Effector memory CD8-positive, alpha-beta T cell (primary cell): Measurements from ENCODE around the gene HIVEP3.

ENCODE experiments used
- ATAC-seq: fragments of 150-1000 bp; cut with Tn5 transposase; replicated peaks from 2 replicates; pipeline ENCODE4 v1.10.0; 2021; ENCODE audit warnings: mild to moderate bottlenecking, moderate library complexity
- DNase-seq, 3 experiments: peaks; one replicate each; pipeline ENCODE4 v3.0.0; 2021
- H3K27ac Mint-ChIP-seq, 2 donors: one replicate each; pipeline ENCODE4 v1.8.0; 2022; ENCODE audit warnings: mild to moderate bottlenecking in 2 of 2, mixed read lengths in 2 of 2, moderate library complexity in 2 of 2
- H3K27me3 Mint-ChIP-seq, 2 donors: one replicate each; pipeline ENCODE4 v1.8.0; 2022; ENCODE audit warnings: mixed read lengths in 2 of 2
- H3K36me3 Mint-ChIP-seq: one replicate; pipeline ENCODE4 v1.8.0; 2022; ENCODE audit warnings: mild to moderate bottlenecking, moderate library complexity, mixed read lengths; ENCODE audit not compliant: insufficient read depth
- H3K4me1 Mint-ChIP-seq, 2 donors: one replicate each; pipeline ENCODE4 v1.8.0; 2022; ENCODE audit warnings: low read depth in 2 of 2, mixed read lengths in 2 of 2
- H3K4me3 Mint-ChIP-seq, 2 donors: one replicate each; pipeline ENCODE4 v1.8.0; 2022; ENCODE audit warnings: mild to moderate bottlenecking in 2 of 2, mixed read lengths in 2 of 2, moderate library complexity in 2 of 2
- H3K9me3 Mint-ChIP-seq, 2 donors: one replicate each; pipeline ENCODE4 v1.8.0; 2022; ENCODE audit warnings: mixed read lengths in 2 of 2

The HIVEP3 gene

GRCh38 chr1:41656068-41656467 lies 262.7 kb downstream of the HIVEP3 start:
- DNase-seq (no peak), ATAC-seq (no peak)
- Mint-ChIP-seq H3K4me3 (no peak overlapping the region), H3K27ac (no peak overlapping the region), H3K36me3 (no peaks in the 10 kb centered on the region), H3K27me3 (no peaks in the 10 kb centered on the region), H3K4me1 (peaks cover 52 to 68% of the 10 kb centered on the region in 2 donors), H3K9me3 (no peaks in the 10 kb centered on the region)

DNA sequence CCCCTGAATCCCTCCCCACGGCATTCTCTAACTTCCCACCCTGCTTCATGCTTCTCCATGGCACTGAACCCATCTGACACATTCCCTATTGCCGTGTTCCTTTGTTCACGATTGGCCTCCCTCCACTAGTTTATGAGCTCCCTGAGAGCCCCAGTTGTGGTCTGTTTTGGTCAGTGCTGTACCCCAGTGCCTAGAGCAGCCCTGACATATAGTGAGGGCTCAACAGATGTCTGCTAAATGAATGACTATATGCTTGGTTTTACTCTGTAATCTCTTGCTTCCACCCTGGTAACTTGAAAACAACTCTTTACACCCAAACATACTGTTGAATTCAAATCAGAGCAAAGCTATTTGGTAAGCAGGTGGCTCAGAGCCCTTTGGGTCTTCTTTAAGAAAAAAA lies 263.1 kb downstream of the HIVEP3 start:
- H3K4me1 Mint-ChIP-seq, result peaks cover 52 to 68% of the 10 kb centered on the region in 2 donors
- H3K36me3 Mint-ChIP-seq, result no peaks in the 10 kb centered on the region
- no peak overlapping the region for H3K27ac Mint-ChIP-seq
- DNase-seq (no peak), ATAC-seq (no peak)
- no peaks in the 10 kb centered on the region for H3K27me3 Mint-ChIP-seq
- H3K9me3 Mint-ChIP-seq, result no peaks in the 10 kb centered on the region
- no peak overlapping the region for H3K4me3 Mint-ChIP-seq

DNA sequence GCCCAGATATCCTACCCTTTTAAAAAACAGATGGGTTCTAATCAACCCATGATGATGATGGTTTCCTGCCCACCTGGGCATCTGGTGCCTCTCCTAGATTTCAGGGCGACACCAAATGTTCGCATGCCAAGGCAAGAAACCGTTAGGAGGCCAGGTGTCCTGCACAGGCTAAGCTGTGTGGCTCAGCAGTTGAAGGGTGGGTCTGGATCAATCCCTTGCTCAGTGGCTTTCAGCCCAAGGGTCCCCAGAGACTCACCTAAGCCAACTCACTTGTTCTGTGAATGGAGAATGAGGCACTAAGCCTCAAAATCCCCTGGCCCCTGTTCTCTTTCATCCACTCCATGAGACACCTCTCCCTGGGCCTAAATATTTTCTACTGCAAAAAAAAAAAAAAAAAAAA lies 265.1 kb downstream of the HIVEP3 start:
- Mint-ChIP-seq H3K9me3 (no peaks in the 10 kb centered on the region), H3K36me3 (peaks cover 5% of the 10 kb centered on the region), H3K4me1 (peaks cover 50 to 65% of the 10 kb centered on the region in 2 donors), H3K27ac (no peak overlapping the region), H3K27me3 (no peaks in the 10 kb centered on the region), H3K4me3 (no peak overlapping the region)
- ATAC-seq, result no peak
- no peak for DNase-seq

GRCh38 chr1:41652384-41653265 lies 266.1 kb downstream of the HIVEP3 start:
- Mint-ChIP-seq H3K9me3 (no peaks in the 10 kb centered on the region), H3K27ac (peak overlapping the region in 1 of 2 donors; percentile 26), H3K36me3 (peaks cover 11% of the 10 kb centered on the region), H3K27me3 (no peaks in the 10 kb centered on the region), H3K4me1 (peaks cover 48 to 63% of the 10 kb centered on the region in 2 donors), H3K4me3 (no peak overlapping the region)
- DNase-seq, result no peak
- no peak for ATAC-seq

DNA sequence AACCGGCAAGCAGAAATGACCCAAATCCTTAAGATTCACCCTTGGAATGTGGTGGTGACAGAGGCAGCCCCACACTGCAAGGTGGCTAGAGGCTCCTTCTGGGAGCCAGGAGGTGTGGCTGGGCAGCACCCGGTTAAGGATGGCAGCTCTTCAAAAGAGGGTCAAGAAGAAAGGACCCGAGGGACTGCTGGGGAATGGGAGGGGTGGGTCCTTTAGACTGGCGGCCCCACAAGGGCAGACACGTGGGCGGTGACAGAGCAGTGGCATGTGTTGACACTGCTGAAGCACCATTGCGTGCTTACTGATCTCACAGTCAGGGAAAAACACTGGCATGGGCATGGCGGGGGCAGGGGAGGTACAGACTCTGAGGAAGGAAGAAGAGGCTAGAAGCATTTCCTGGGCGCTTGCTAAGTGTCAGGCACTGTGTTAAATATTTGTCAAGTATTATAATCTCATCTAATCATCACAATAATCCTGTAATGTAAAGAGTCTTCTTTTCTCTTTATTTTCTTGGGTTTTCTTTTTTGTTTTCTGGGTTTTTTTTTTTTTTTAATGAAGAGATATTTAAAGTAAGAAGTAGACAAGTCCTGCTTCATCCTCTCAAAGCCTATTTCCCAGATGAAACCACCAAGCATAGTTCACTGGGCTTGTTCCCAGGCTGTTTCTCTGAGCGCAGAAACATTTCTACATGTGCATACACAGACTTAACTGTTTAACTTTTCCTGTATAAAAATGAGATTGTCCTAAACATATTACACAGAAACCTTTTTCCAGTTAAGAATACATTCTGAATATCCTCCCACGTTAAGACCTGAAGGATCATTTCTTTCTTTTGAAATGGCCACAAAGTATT lies 268.5 kb downstream of the HIVEP3 start:
- H3K27ac Mint-ChIP-seq, result peak overlapping the region; percentile 18 to 95
- H3K9me3 Mint-ChIP-seq, result no peaks in the 10 kb centered on the region
- peaks cover 11% of the 10 kb centered on the region for H3K36me3 Mint-ChIP-seq
- peaks cover 39 to 51% of the 10 kb centered on the region in 2 donors for H3K4me1 Mint-ChIP-seq
- H3K27me3 Mint-ChIP-seq, result no peaks in the 10 kb centered on the region
- H3K4me3 Mint-ChIP-seq, result peak overlapping the region; percentile 24 to 47
- ATAC-seq, result peak; percentile 71
- no peak for DNase-seq

- Mint-ChIP-seq H3K36me3 (peaks cover 11% of the 10 kb centered on the region), H3K27me3 (no peaks in the 10 kb centered on the region), H3K4me1 (peaks cover 35 to 45% of the 10 kb centered on the region in 2 donors), H3K27ac (peak overlapping the region; percentile 18 to 95), H3K4me3 (peak overlapping the region; percentile 24 to 47), H3K9me3 (no peaks in the 10 kb centered on the region)
- no peak for ATAC-seq
- no peak for DNase-seq
Observed at GRCh38 chr1:41649396-41650027, 269.2 kb downstream of the HIVEP3 start.

DNA sequence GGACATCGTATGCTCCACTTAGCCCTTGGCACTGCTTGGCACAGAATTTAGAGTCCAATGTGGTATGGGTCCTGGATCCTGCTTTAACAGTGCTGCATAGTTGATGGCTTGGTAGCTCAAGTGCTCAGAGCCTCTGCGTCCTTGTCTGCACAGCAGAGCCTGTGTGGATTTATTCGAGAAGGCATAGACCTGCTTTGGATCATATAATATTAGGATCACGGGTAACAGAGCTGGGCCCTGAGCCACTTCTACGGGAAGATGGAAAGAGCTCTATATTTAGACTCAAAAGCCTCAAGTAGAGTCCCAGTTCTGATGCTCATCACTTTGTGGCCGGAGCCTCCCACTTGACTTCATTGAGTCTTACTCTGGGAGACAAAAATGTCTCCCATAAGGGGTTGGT lies 269.9 kb downstream of the HIVEP3 start:
- Mint-ChIP-seq H3K4me1 (peaks cover 35 to 42% of the 10 kb centered on the region in 2 donors), H3K27ac (peak overlapping the region in 1 of 2 donors; percentile 95), H3K27me3 (no peaks in the 10 kb centered on the region), H3K4me3 (no peak overlapping the region), H3K9me3 (no peaks in the 10 kb centered on the region), H3K36me3 (peaks cover 11% of the 10 kb centered on the region)
- DNase-seq, result no peak
- no peak for ATAC-seq

- Mint-ChIP-seq H3K4me1 (peaks cover 32 to 36% of the 10 kb centered on the region in 2 donors), H3K4me3 (no peak overlapping the region), H3K27me3 (no peaks in the 10 kb centered on the region), H3K36me3 (peaks cover 11% of the 10 kb centered on the region), H3K27ac (no peak overlapping the region), H3K9me3 (no peaks in the 10 kb centered on the region)
- no peak for DNase-seq
- no peak for ATAC-seq
Observed at GRCh38 chr1:41648230-41648629, 270.5 kb downstream of the HIVEP3 start.

DNA sequence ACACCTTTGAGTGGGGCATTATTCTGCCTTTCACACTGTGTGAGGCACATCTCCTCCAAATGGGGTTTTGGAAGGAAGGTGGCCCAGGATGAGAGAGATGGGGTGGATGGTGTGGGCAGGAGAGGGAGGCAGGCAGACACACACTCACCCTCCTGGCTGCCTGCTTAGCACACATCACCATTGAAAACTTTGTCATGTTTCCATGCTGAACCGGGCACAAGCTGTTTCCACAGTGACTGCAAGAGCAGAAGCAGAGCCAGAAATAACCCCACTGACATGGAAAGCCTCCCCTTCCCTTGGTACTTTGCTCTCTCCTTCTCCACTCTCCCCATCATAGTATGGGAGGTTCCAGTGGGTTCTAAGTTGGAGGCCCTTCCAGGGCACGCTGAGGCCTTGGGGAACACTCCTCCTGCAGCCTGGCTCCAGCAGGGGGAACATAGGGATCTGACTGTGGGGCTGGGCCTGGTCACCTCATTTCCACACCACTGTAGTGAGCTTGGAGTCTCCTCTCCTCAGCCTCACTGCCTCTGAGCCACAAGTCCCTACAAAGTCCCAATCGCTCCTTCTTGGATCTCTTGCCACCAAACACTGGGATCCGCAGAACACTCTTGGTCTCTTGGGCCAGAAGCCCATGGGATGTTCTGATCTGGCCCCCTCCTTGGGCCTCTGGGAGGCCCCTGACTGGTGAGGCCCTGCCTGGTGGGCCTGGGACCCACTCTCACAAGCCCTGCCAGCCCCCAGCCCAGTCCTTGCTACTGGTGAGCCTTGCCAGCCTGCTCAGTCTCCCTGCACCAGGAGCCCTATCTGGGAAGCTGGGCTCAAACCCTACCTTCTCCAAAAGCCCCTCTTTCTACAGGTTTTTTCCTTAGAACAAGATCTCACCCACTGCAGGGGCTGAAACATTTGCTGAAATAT lies 271.2 kb downstream of the HIVEP3 start:
- Mint-ChIP-seq H3K36me3 (peaks cover 11% of the 10 kb centered on the region), H3K9me3 (no peaks in the 10 kb centered on the region), H3K27ac (peak overlapping the region in 1 of 2 donors; percentile 84), H3K4me1 (peaks cover 31 to 35% of the 10 kb centered on the region in 2 donors), H3K4me3 (no peak overlapping the region), H3K27me3 (no peaks in the 10 kb centered on the region)
- no peak for DNase-seq
- no peak for ATAC-seq

DNA sequence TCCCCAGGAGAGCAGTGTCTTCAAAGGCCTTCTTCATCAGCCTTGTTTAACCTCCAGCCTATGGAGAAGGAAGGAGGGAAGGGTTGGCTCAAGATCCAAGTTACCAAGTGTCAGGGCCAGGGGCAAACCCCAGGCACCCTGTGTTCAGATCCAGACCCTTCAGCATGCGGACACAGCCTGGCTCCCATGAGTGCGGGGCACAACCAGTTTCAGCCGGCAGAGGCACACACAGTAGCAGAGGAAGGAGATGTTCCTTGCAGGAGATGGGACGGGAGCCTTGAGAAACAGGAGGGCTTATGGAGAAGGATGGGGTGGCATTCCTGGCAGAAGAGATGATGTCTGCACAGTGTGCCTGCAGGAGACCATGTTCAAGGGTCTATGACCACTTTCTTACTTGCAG lies 272.5 kb downstream of the HIVEP3 start:
- Mint-ChIP-seq H3K9me3 (no peaks in the 10 kb centered on the region), H3K36me3 (peaks cover 11% of the 10 kb centered on the region), H3K4me3 (no peak overlapping the region), H3K27ac (no peak overlapping the region), H3K27me3 (no peaks in the 10 kb centered on the region), H3K4me1 (peaks cover 29 to 32% of the 10 kb centered on the region in 2 donors)
- no peak for DNase-seq
- no peak for ATAC-seq

GRCh38 chr1:41645062-41645461 lies 273.7 kb downstream of the HIVEP3 start:
- peaks cover 6% of the 10 kb centered on the region for H3K36me3 Mint-ChIP-seq
- no peak for ATAC-seq
- no peaks in the 10 kb centered on the region for H3K27me3 Mint-ChIP-seq
- H3K27ac Mint-ChIP-seq, result peak overlapping the region in 1 of 2 donors; percentile 33
- no peak overlapping the region for H3K4me3 Mint-ChIP-seq
- H3K4me1 Mint-ChIP-seq, result peaks cover 19 to 30% of the 10 kb centered on the region in 2 donors
- no peaks in the 10 kb centered on the region for H3K9me3 Mint-ChIP-seq
- DNase-seq, result no peak

- peaks cover 1% of the 10 kb centered on the region for H3K36me3 Mint-ChIP-seq
- peaks cover 31 to 38% of the 10 kb centered on the region in 2 donors for H3K4me1 Mint-ChIP-seq
- ATAC-seq (no peak), DNase-seq (no peak)
- H3K4me3 Mint-ChIP-seq, result no peak overlapping the region
- no peak overlapping the region for H3K27ac Mint-ChIP-seq
- no peaks in the 10 kb centered on the region for H3K9me3 Mint-ChIP-seq
- H3K27me3 Mint-ChIP-seq, result no peaks in the 10 kb centered on the region
Observed at GRCh38 chr1:41642922-41643821, 275.6 kb downstream of the HIVEP3 start.
